Measurements from ENCODE around the gene TRIP13. TPM values are rescaled to one million over a fixed set of nuclear protein-coding genes. Genes with fewer than 3 reads are reported as not detected.
"Not testable (repeated sequence)": the region's sequence is repeated elsewhere in the genome, so short reads cannot be mapped to it uniquely, and the experiment has no call there.

TRIP13 gene
- total and polyA plus RNA-seq, 2 experiments from 2014 or later: 9.2 to 9.4 TPM

- H3K27ac ChIP-seq: no peak overlapping the region
Measured at GRCh38 chr5:875931-876330, 16.8 kb upstream of the TRIP13 start.

GRCh38 chr5:876398-877365 is 16.0 kb upstream of the TRIP13 start:
- H3K4me3 ChIP-seq: no peak overlapping the region
- DNase-seq (ENCODE audit: low spot score): no peak
- H3K4me2 ChIP-seq: no peak overlapping the region
- no peaks in the 10 kb centered on the region for H3K9me3 ChIP-seq (ENCODE audit: low read depth)
- H4K20me1 ChIP-seq (ENCODE audit: insufficient read depth, poor library complexity, severe bottlenecking): no peaks in the 10 kb centered on the region
- H3K79me2 ChIP-seq: no peaks in the 10 kb centered on the region
- no peaks in the 10 kb centered on the region for H3K27me3 ChIP-seq
- no peak overlapping the region for H2AFZ ChIP-seq
- H3K4me1 ChIP-seq (ENCODE audit: insufficient read depth): no peaks in the 10 kb centered on the region
- TF ChIP-seq EZH2 (IDR thresholded peaks at IDR 0.05; ENCODE audit: borderline replicate concordance): no peak
- no peak for TF ChIP-seq EZH2phosphoT487 (IDR thresholded peaks at IDR 0.05; ENCODE audit: low read depth, severe bottlenecking, unreplicated experiment)
- no peak for TF ChIP-seq CTCF (IDR thresholded peaks at IDR 0.05; ENCODE audit: poor library complexity)
- no peaks in the 10 kb centered on the region for H3K36me3 ChIP-seq (replicated peaks; ENCODE audit: insufficient read depth, low read depth)
- WGBS (ENCODE audit: low lambda C conversion rate, missing lambda C conversion rate): 96% methylated on average over 28 of the region's 28 CpGs
- no peak overlapping the region for H3K27ac ChIP-seq
- H3K9me2 ChIP-seq (replicated peaks; ENCODE audit: insufficient read depth): no peaks in the 10 kb centered on the region

More at GRCh38 chr5:875931-876330, 16.8 kb upstream of the TRIP13 start:
- TF ChIP-seq EZH2phosphoT487 (IDR thresholded peaks at IDR 0.05; ENCODE audit: low read depth, severe bottlenecking, unreplicated experiment) (no peak), EZH2 (IDR thresholded peaks at IDR 0.05; ENCODE audit: borderline replicate concordance) (no peak), CTCF (IDR thresholded peaks at IDR 0.05; ENCODE audit: poor library complexity) (no peak)
- no peak overlapping the region for H3K4me3 ChIP-seq
- H2AFZ ChIP-seq: no peak overlapping the region
- H3K4me1 ChIP-seq (ENCODE audit: insufficient read depth): no peaks in the 10 kb centered on the region
- no peaks in the 10 kb centered on the region for H3K36me3 ChIP-seq (replicated peaks; ENCODE audit: insufficient read depth, low read depth)
- no peak for DNase-seq (ENCODE audit: low spot score)
- no peaks in the 10 kb centered on the region for H3K9me2 ChIP-seq (replicated peaks; ENCODE audit: insufficient read depth)
- H3K27me3 ChIP-seq: no peaks in the 10 kb centered on the region
- H3K79me2 ChIP-seq: no peaks in the 10 kb centered on the region
- no peaks in the 10 kb centered on the region for H3K9me3 ChIP-seq (ENCODE audit: low read depth)
- no peak overlapping the region for H3K4me2 ChIP-seq
- no peaks in the 10 kb centered on the region for H4K20me1 ChIP-seq (ENCODE audit: insufficient read depth, poor library complexity, severe bottlenecking)
- 98% methylated on average over 20 of the region's 24 CpGs for WGBS (ENCODE audit: low lambda C conversion rate, missing lambda C conversion rate)

GRCh38 chr5:878125-878524 is 14.6 kb upstream of the TRIP13 start:
- Histone ChIP-seq H2AFZ (no peak overlapping the region), H3K4me2 (no peak overlapping the region), H3K27ac (no peak overlapping the region), H3K27me3 (no peaks in the 10 kb centered on the region), H3K4me1 (ENCODE audit: insufficient read depth) (no peaks in the 10 kb centered on the region), H3K36me3 (replicated peaks; ENCODE audit: insufficient read depth, low read depth) (no peaks in the 10 kb centered on the region), H3K79me2 (peaks cover 7% of the 10 kb centered on the region), H3K9me2 (replicated peaks; ENCODE audit: insufficient read depth) (no peaks in the 10 kb centered on the region), H3K4me3 (no peak overlapping the region), H4K20me1 (ENCODE audit: insufficient read depth, poor library complexity, severe bottlenecking) (no peaks in the 10 kb centered on the region), H3K9me3 (ENCODE audit: low read depth) (no peaks in the 10 kb centered on the region)
- TF ChIP-seq EZH2phosphoT487 (IDR thresholded peaks at IDR 0.05; ENCODE audit: low read depth, severe bottlenecking, unreplicated experiment): no peak
- TF ChIP-seq EZH2 (IDR thresholded peaks at IDR 0.05; ENCODE audit: borderline replicate concordance): no peak
- TF ChIP-seq CTCF (IDR thresholded peaks at IDR 0.05; ENCODE audit: poor library complexity): no peak
- DNase-seq (ENCODE audit: low spot score): no peak
- 96% methylated on average over 15 of the region's 15 CpGs for WGBS (ENCODE audit: low lambda C conversion rate, missing lambda C conversion rate)

GRCh38 chr5:878677-879076 is 14.0 kb upstream of the TRIP13 start:
- WGBS (ENCODE audit: low lambda C conversion rate, missing lambda C conversion rate): no CpG with 5 or more reads among the region's 8 CpGs
- not testable (repeated sequence) for DNase-seq (ENCODE audit: low spot score)

More at GRCh38 chr5:878677-879076, 14.0 kb upstream of the TRIP13 start:
- H3K9me2 ChIP-seq (replicated peaks; ENCODE audit: insufficient read depth); H2AFZ ChIP-seq; H3K9me3 ChIP-seq (ENCODE audit: low read depth); H4K20me1 ChIP-seq (ENCODE audit: insufficient read depth, poor library complexity, severe bottlenecking); H3K4me3 ChIP-seq; H3K4me2 ChIP-seq; H3K4me1 ChIP-seq (ENCODE audit: insufficient read depth); H3K27ac ChIP-seq; H3K27me3 ChIP-seq; H3K36me3 ChIP-seq (replicated peaks; ENCODE audit: insufficient read depth, low read depth): not testable (repeated sequence)
- H3K79me2 ChIP-seq: peaks cover 11% of the 10 kb centered on the region
